ENCODE data around the gene BBX. TPM values are rescaled to one million over a fixed set of nuclear protein-coding genes. Genes with fewer than 3 reads are reported as not detected.
"Not testable (repeated sequence)": the region's sequence is repeated elsewhere in the genome, so short reads cannot be mapped to it uniquely, and the experiment has no call there.

BBX gene
- total RNA-seq, 1 donor from 2014 or later, result 37.2 TPM

GRCh38 chr3:107813026-107813425 is 290.3 kb downstream of the BBX start:
- no peak for DNase-seq
- Mint-ChIP-seq H3K4me3 (no peak overlapping the region), H3K36me3 (ENCODE audit: low read depth) (peaks cover 8% of the 10 kb centered on the region), H3K27me3 (no peaks in the 10 kb centered on the region), H3K27ac (no peak overlapping the region), H3K9me3 (no peaks in the 10 kb centered on the region), H3K4me1 (peaks cover 6% of the 10 kb centered on the region)
- intact Hi-C loops (cut with micrococcal nuclease), result no loop called here

GRCh38 chr3:107816107-107816506 is 293.3 kb downstream of the BBX start:
- Mint-ChIP-seq H3K27ac (no peak overlapping the region), H3K9me3 (no peaks in the 10 kb centered on the region), H3K4me1 (no peaks in the 10 kb centered on the region), H3K27me3 (peaks cover 2% of the 10 kb centered on the region), H3K4me3 (no peak overlapping the region), H3K36me3 (ENCODE audit: low read depth) (no peaks in the 10 kb centered on the region)
- intact Hi-C loops (cut with micrococcal nuclease), result no loop called here
- DNase-seq, result no peak

- Mint-ChIP-seq H3K27ac (no peak overlapping the region), H3K4me3 (no peak overlapping the region), H3K27me3 (peaks cover 6% of the 10 kb centered on the region), H3K4me1 (no peaks in the 10 kb centered on the region), H3K36me3 (ENCODE audit: low read depth) (no peaks in the 10 kb centered on the region), H3K9me3 (no peaks in the 10 kb centered on the region)
- intact Hi-C loops (cut with micrococcal nuclease), result no loop called here
- no peak for DNase-seq
Measured at GRCh38 chr3:107817076-107817475, 294.3 kb downstream of the BBX start.

- DNase-seq, result no peak
- Mint-ChIP-seq H3K27ac (no peak overlapping the region), H3K9me3 (no peaks in the 10 kb centered on the region), H3K27me3 (peaks cover 9% of the 10 kb centered on the region), H3K4me3 (no peak overlapping the region), H3K4me1 (no peaks in the 10 kb centered on the region), H3K36me3 (ENCODE audit: low read depth) (no peaks in the 10 kb centered on the region)
- intact Hi-C loops (cut with micrococcal nuclease), result no loop called here
Measured at GRCh38 chr3:107818025-107818424, 295.3 kb downstream of the BBX start.

GRCh38 chr3:107819656-107820055 is 296.9 kb downstream of the BBX start:
- no peak overlapping the region for H3K27ac Mint-ChIP-seq
- peaks cover 9% of the 10 kb centered on the region for H3K27me3 Mint-ChIP-seq
- H3K4me3 Mint-ChIP-seq, result no peak overlapping the region
- DNase-seq, result no peak
- no peaks in the 10 kb centered on the region for H3K36me3 Mint-ChIP-seq (ENCODE audit: low read depth)
- no peaks in the 10 kb centered on the region for H3K4me1 Mint-ChIP-seq
- intact Hi-C loops (cut with micrococcal nuclease), result no loop called here
- no peaks in the 10 kb centered on the region for H3K9me3 Mint-ChIP-seq

- no peak overlapping the region for H3K27ac Mint-ChIP-seq
- DNase-seq, result no peak
- H3K4me3 Mint-ChIP-seq, result no peak overlapping the region
- H3K36me3 Mint-ChIP-seq (ENCODE audit: low read depth), result no peaks in the 10 kb centered on the region
- no peaks in the 10 kb centered on the region for H3K9me3 Mint-ChIP-seq
- H3K4me1 Mint-ChIP-seq, result no peaks in the 10 kb centered on the region
- intact Hi-C loops (cut with micrococcal nuclease), result no loop called here
- peaks cover 9% of the 10 kb centered on the region for H3K27me3 Mint-ChIP-seq
Measured at GRCh38 chr3:107822308-107822707, 299.5 kb downstream of the BBX start.

GRCh38 chr3:107824822-107825371 is 302.1 kb downstream of the BBX start:
- Mint-ChIP-seq H3K9me3 (no peaks in the 10 kb centered on the region), H3K4me1 (no peaks in the 10 kb centered on the region), H3K27me3 (peaks cover 7% of the 10 kb centered on the region), H3K36me3 (ENCODE audit: low read depth) (no peaks in the 10 kb centered on the region), H3K27ac (no peak overlapping the region), H3K4me3 (no peak overlapping the region)
- intact Hi-C loops (cut with micrococcal nuclease), result no loop called here
- DNase-seq, result no peak

GRCh38 chr3:107825556-107825955 is 302.8 kb downstream of the BBX start:
- H3K9me3 Mint-ChIP-seq, result no peaks in the 10 kb centered on the region
- no peaks in the 10 kb centered on the region for H3K36me3 Mint-ChIP-seq (ENCODE audit: low read depth)
- H3K4me1 Mint-ChIP-seq, result no peaks in the 10 kb centered on the region
- peaks cover 7% of the 10 kb centered on the region for H3K27me3 Mint-ChIP-seq
- H3K4me3 Mint-ChIP-seq, result no peak overlapping the region
- DNase-seq, result no peak
- intact Hi-C loops (cut with micrococcal nuclease), result no loop called here
- no peak overlapping the region for H3K27ac Mint-ChIP-seq

- Mint-ChIP-seq H3K36me3 (ENCODE audit: low read depth) (no peaks in the 10 kb centered on the region), H3K27me3 (peaks cover 6% of the 10 kb centered on the region), H3K9me3 (no peaks in the 10 kb centered on the region), H3K4me3 (no peak overlapping the region), H3K4me1 (no peaks in the 10 kb centered on the region), H3K27ac (no peak overlapping the region)
- DNase-seq, result no peak
- intact Hi-C loops (cut with micrococcal nuclease), result no loop called here
Measured at GRCh38 chr3:107826727-107827126, 304.0 kb downstream of the BBX start.

GRCh38 chr3:107829185-107829584 is 306.4 kb downstream of the BBX start:
- Mint-ChIP-seq H3K4me3 (no peak overlapping the region), H3K27me3 (no peaks in the 10 kb centered on the region), H3K4me1 (no peaks in the 10 kb centered on the region), H3K36me3 (ENCODE audit: low read depth) (no peaks in the 10 kb centered on the region), H3K27ac (no peak overlapping the region), H3K9me3 (no peaks in the 10 kb centered on the region)
- intact Hi-C loops (cut with micrococcal nuclease), result no loop called here
- no peak for DNase-seq

GRCh38 chr3:107831590-107831989 is 308.8 kb downstream of the BBX start:
- intact Hi-C loops (cut with micrococcal nuclease), result no loop called here
- H3K9me3 Mint-ChIP-seq, result no peaks in the 10 kb centered on the region
- no peaks in the 10 kb centered on the region for H3K36me3 Mint-ChIP-seq (ENCODE audit: low read depth)
- no peak for DNase-seq
- no peaks in the 10 kb centered on the region for H3K27me3 Mint-ChIP-seq
- no peaks in the 10 kb centered on the region for H3K4me1 Mint-ChIP-seq
- no peak overlapping the region for H3K4me3 Mint-ChIP-seq
- no peak overlapping the region for H3K27ac Mint-ChIP-seq

GRCh38 chr3:107833043-107833442 is 310.3 kb downstream of the BBX start:
- H3K9me3 Mint-ChIP-seq, result no peaks in the 10 kb centered on the region
- H3K4me3 Mint-ChIP-seq, result no peak overlapping the region
- no peak for DNase-seq
- no peaks in the 10 kb centered on the region for H3K27me3 Mint-ChIP-seq
- H3K36me3 Mint-ChIP-seq (ENCODE audit: low read depth), result no peaks in the 10 kb centered on the region
- no peaks in the 10 kb centered on the region for H3K4me1 Mint-ChIP-seq
- no peak overlapping the region for H3K27ac Mint-ChIP-seq
- intact Hi-C loops (cut with micrococcal nuclease), result no loop called here

- H3K9me3 Mint-ChIP-seq, result no peaks in the 10 kb centered on the region
- H3K27ac Mint-ChIP-seq, result no peak overlapping the region
- no peaks in the 10 kb centered on the region for H3K36me3 Mint-ChIP-seq (ENCODE audit: low read depth)
- intact Hi-C loops (cut with micrococcal nuclease), result no loop called here
- DNase-seq, result no peak
- H3K27me3 Mint-ChIP-seq, result no peaks in the 10 kb centered on the region
- H3K4me3 Mint-ChIP-seq, result no peak overlapping the region
- H3K4me1 Mint-ChIP-seq, result no peaks in the 10 kb centered on the region
Measured at GRCh38 chr3:107833722-107834416, 311.1 kb downstream of the BBX start.

- H3K4me1 Mint-ChIP-seq; H3K27ac Mint-ChIP-seq; DNase-seq; H3K36me3 Mint-ChIP-seq (ENCODE audit: low read depth); H3K27me3 Mint-ChIP-seq; H3K4me3 Mint-ChIP-seq; intact Hi-C loops (cut with micrococcal nuclease); H3K9me3 Mint-ChIP-seq: not testable (repeated sequence)
Measured at GRCh38 chr3:107835001-107835400, 312.2 kb downstream of the BBX start.
